K562 (cell line): Measurements from ENCODE around the gene SMIM41. TPM values are rescaled to one million over a fixed set of nuclear protein-coding genes. Genes with fewer than 3 reads are reported as not detected.
A peak's percentile ranks its signal among the peaks of the same experiment; 100 is the strongest.

Experiments
- ARID2 ChIP-seq: fragments of 450-650 bp; IDR thresholded peaks from 2 replicates; pipeline ENCODE4 v1.6.1; 2017; ENCODE audit warnings: antibody characterized with exemption, mild to moderate bottlenecking
- CEBPG ChIP-seq, 3 experiments: fragments of 200-800 bp in 1 of 3; sonication (Bioruptor generic) in 1 of 3; sonication (generic) in 1 of 3; formaldehyde crosslinking in 1 of 3; IDR thresholded peaks in 2 of 3; conservative IDR thresholded peaks in 1 of 3; 2 replicates each; pipeline versions ENCODE4 v1.6.1 to v1.8.0; 2016 to 2022; ENCODE audit warnings: missing compliant biosample characterization in 2 of 3, missing genetic modification characterization in 2 of 3, mild to moderate bottlenecking in 1 of 3, missing genetic modification reagents in 1 of 3
- CREM ChIP-seq: IDR thresholded peaks from 2 replicates; pipeline ENCODE4 v1.6.1; 2014; ENCODE audit warnings: antibody characterized with exemption, low read depth
- EGR1 ChIP-seq: fragments of 450-650 bp; conservative IDR thresholded peaks from 2 replicates; pipeline ENCODE4 v1.6.1; 2017; ENCODE audit warnings: mild to moderate bottlenecking
- FOXK1 ChIP-seq: sonication (generic); formaldehyde crosslinking; IDR thresholded peaks from 2 replicates; pipeline ENCODE4 v1.8.0; 2022; ENCODE audit warnings: missing genetic modification reagents, mild to moderate bottlenecking, borderline replicate concordance
- HNRNPLL ChIP-seq: fragments of 200-400 bp; formaldehyde crosslinking; IDR thresholded peaks from 2 replicates; pipeline ENCODE4 v1.6.1; 2017; ENCODE audit warnings: low read length, low read depth, mild to moderate bottlenecking; ENCODE audit not compliant: poor library complexity, severe bottlenecking
- RAD21 ChIP-seq, 2 experiments: fragments of 250-450 bp in 1 of 2; fragments of 450-650 bp in 1 of 2; sonication (Bioruptor Pico) in 1 of 2; formaldehyde crosslinking in 1 of 2; IDR thresholded peaks in 1 of 2; conservative IDR thresholded peaks in 1 of 2; 2 replicates each; pipeline versions ENCODE4 v1.4.0 to v1.8.0; 2020 to 2022; ENCODE audit warnings: mild to moderate bottlenecking in 2 of 2, moderate library complexity in 1 of 2
- RB1 ChIP-seq: fragments of 450-650 bp; IDR thresholded peaks from 2 replicates; pipeline ENCODE4 v1.6.1; 2017; ENCODE audit warnings: low read depth, mild to moderate bottlenecking
- SMC3 ChIP-seq: conservative IDR thresholded peaks from 2 replicates; pipeline ENCODE4 v1.6.1; 2011; ENCODE audit warnings: low read depth, low read length, improper control_type of control experiment; ENCODE audit not compliant: insufficient read depth
- SOX6 ChIP-seq: fragments of 450-650 bp; IDR thresholded peaks from 2 replicates; pipeline ENCODE4 v1.6.1; 2014; ENCODE audit warnings: mild to moderate bottlenecking
- XRCC5 ChIP-seq: fragments of 200-400 bp; formaldehyde crosslinking; IDR thresholded peaks from 2 replicates; pipeline ENCODE4 v1.6.1; 2017; ENCODE audit warnings: low read depth, mild to moderate bottlenecking, low read length
- polyA plus RNA-seq, 8 experiments: library from polyadenylated mRNA; depleted of rRNA in 4 of 8; stranded (reverse) in 5 of 8; unstranded in 3 of 8; fragments of >200 nt; fragmentation: Nextera tagmentation in 2 of 8; fragmentation: Illumina TruSeq in 1 of 8; extraction: Ambion mirVana in 2 of 8; extraction: Trizol in 1 of 8; gene quantifications; 2 replicates each; pipeline versions ENCODE4 v1.2.1 to v1.2.3, GENCODE V29; 2011 to 2014; ENCODE audit warnings: inconsistent platforms in 1 of 8, missing spikeins in 1 of 8
- total RNA-seq, 7 experiments: library from RNA; depleted of rRNA in 6 of 7; stranded (reverse); fragments of >200 nt in 6 of 7; fragmentation: Illumina TruSeq in 2 of 7; extraction: Trizol in 2 of 7; gene quantifications; 2 replicates each; pipeline versions ENCODE4 v1.2.1 to v1.2.3, GENCODE V29; 2011 to 2021; ENCODE audit warnings: low replicate concordance in 1 of 7
- TF ChIP-seq, protein P1 (sequence below): IDR thresholded peaks from 2 replicates; pipeline ENCODE4 v1.6.1; 2011; ENCODE audit warnings: borderline replicate concordance, low read depth, mild to moderate bottlenecking, moderate library complexity, low read length; ENCODE audit not compliant: insufficient read depth, poor library complexity, severe bottlenecking
- TF ChIP-seq, protein P2 (sequence below), 2 experiments: fragments of 450-650 bp; formaldehyde crosslinking in 1 of 2; IDR thresholded peaks; 2 replicates each; pipeline versions ENCODE4 v1.4.0 to v1.6.1; 2014 to 2020; ENCODE audit warnings: mild to moderate bottlenecking in 2 of 2, borderline replicate concordance in 1 of 2, low read depth in 1 of 2
- TF ChIP-seq, protein P3 (sequence below): fragments of 450-650 bp; IDR thresholded peaks from 2 replicates; pipeline ENCODE4 v1.6.1; 2016

Gene SMIM41
- total and polyA plus RNA-seq, 9 of the 15 experiments (the other 6 are each of a cell fraction or from before 2014, with no cell fraction given) = not detected

DNA sequence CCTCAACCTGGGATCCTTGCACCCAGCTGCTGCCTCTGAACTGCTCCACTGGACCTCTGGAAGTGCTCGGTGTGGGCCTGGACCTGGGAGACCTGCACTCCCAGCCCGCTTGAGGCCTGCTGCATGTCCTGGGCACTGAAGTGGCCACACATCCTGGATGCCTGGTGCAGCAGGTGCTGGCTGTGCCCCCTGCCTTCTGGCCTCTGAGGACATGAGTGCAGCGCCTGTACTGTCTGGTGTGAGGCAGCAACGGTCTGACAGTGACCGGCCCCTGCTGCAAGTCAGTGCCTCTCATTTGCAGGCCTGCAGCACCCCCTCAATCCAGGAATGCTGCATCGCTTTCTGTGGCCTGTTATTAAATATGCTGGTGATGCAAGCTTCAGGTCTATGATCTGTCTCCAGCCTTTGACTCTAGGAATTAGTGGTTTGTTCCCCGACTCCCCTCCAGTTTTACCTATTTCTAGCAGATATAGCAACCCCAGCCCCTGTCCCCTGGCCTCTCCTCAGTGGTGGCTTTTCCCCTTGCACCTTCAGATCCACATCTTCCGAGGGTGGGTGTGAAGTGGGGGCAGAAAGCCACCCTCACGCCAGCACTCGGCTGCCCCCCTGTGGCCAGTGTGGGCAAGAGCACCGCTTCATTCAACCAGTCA lies 3.6 kb downstream of the SMIM41 start (continued):
- TF ChIP-seq XRCC5 (0 out of 2 replicates have a peak, but pooled peaks have one; percentile 24), SMC3 (peak; percentile 94), ARID2 (peak; percentile 85; the same call in 1 of the 2 replicates), EGR1 (peak; percentile 62), CEBPG (CRISPR knock-in tag; IDR thresholded peaks at IDR 0.05) (peak; percentile 46), CEBPG (tag; conservative IDR thresholded peaks at IDR 0.05 in 1 of 2, IDR thresholded peaks at IDR 0.05 in 1 of 2) (peak in 1 of 2 experiments; percentile 55; a peak in 1 of 4 replicates), RB1 (0 out of 2 replicates have a peak, but pooled peaks have one; percentile 10), SOX6 (no peak), FOXK1 (CRISPR knock-in tag) (no peak), CREM (peak; percentile 28; the same call in 1 of the 2 replicates), RAD21 (CRISPR knock-in tag; conservative IDR thresholded peaks at IDR 0.05 in 1 of 2, IDR thresholded peaks at IDR 0.05 in 1 of 2) (peak; percentile 92 to 96), HNRNPLL (peak; percentile 13)
- TF ChIP-seq, protein P1, sequence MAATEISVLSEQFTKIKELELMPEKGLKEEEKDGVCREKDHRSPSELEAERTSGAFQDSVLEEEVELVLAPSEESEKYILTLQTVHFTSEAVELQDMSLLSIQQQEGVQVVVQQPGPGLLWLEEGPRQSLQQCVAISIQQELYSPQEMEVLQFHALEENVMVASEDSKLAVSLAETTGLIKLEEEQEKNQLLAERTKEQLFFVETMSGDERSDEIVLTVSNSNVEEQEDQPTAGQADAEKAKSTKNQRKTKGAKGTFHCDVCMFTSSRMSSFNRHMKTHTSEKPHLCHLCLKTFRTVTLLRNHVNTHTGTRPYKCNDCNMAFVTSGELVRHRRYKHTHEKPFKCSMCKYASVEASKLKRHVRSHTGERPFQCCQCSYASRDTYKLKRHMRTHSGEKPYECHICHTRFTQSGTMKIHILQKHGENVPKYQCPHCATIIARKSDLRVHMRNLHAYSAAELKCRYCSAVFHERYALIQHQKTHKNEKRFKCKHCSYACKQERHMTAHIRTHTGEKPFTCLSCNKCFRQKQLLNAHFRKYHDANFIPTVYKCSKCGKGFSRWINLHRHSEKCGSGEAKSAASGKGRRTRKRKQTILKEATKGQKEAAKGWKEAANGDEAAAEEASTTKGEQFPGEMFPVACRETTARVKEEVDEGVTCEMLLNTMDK = peak; percentile 50
- TF ChIP-seq, protein P2, sequence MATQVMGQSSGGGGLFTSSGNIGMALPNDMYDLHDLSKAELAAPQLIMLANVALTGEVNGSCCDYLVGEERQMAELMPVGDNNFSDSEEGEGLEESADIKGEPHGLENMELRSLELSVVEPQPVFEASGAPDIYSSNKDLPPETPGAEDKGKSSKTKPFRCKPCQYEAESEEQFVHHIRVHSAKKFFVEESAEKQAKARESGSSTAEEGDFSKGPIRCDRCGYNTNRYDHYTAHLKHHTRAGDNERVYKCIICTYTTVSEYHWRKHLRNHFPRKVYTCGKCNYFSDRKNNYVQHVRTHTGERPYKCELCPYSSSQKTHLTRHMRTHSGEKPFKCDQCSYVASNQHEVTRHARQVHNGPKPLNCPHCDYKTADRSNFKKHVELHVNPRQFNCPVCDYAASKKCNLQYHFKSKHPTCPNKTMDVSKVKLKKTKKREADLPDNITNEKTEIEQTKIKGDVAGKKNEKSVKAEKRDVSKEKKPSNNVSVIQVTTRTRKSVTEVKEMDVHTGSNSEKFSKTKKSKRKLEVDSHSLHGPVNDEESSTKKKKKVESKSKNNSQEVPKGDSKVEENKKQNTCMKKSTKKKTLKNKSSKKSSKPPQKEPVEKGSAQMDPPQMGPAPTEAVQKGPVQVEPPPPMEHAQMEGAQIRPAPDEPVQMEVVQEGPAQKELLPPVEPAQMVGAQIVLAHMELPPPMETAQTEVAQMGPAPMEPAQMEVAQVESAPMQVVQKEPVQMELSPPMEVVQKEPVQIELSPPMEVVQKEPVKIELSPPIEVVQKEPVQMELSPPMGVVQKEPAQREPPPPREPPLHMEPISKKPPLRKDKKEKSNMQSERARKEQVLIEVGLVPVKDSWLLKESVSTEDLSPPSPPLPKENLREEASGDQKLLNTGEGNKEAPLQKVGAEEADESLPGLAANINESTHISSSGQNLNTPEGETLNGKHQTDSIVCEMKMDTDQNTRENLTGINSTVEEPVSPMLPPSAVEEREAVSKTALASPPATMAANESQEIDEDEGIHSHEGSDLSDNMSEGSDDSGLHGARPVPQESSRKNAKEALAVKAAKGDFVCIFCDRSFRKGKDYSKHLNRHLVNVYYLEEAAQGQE (IDR thresholded peaks at IDR 0.05; ENCODE audit: borderline replicate concordance) = peak; percentile 92
- TF ChIP-seq, protein P2 (CRISPR knock-in tag; IDR thresholded peaks at IDR 0.05; ENCODE audit: low read depth) = no peak
- TF ChIP-seq, protein P3, sequence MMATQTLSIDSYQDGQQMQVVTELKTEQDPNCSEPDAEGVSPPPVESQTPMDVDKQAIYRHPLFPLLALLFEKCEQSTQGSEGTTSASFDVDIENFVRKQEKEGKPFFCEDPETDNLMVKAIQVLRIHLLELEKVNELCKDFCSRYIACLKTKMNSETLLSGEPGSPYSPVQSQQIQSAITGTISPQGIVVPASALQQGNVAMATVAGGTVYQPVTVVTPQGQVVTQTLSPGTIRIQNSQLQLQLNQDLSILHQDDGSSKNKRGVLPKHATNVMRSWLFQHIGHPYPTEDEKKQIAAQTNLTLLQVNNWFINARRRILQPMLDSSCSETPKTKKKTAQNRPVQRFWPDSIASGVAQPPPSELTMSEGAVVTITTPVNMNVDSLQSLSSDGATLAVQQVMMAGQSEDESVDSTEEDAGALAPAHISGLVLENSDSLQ = no peak
- TF ChIP-seq, all 486 proteins: peak for 27
